ENCODE data around the gene HEATR1.
"Not testable (repeated sequence)": the region's sequence is repeated elsewhere in the genome, so short reads cannot be mapped to it uniquely, and the experiment has no call there.

Gene HEATR1

DNA sequence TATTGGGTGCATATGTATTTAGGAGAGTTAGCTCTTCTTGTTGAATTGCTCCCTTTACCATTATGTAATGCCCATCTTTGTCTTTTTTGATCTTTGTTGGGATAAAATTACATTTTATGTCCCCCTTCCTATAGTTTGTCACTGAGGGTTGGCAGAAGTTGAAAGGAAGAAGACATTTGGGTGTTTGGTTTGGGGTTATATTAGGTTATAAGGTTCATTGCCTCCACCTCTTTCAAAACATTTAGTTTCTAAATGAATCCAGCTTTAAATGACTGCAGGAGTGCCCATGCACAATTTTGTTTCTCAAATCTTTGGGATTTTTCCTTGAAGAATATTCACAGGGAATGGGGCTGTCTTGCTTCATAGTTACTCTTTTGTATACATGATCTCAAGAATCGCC, 95.1 kb downstream of the HEATR1 start:
- DNase-seq, result no peak

DNA sequence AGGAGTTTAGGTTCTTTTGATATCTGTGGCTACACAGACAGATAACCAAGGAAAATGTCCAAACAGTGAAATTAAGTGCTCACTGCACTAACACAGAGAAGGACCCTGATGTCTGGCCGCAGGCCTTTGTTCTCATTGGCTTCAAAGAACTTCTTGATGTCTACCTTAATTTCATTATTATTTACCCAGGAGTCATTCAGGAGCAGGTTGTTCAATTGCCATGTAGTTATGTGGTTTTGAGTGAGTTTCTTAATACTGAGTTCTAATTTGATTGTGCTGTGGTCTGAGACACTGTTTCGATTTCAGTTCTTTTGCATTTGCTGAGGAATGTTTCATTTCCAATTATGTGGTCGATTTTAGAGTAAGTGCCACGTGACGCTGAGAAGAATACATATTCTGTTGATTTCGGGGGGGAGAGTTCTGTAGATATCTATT, 95.7 kb downstream of the HEATR1 start:
- no peak for DNase-seq

DNA sequence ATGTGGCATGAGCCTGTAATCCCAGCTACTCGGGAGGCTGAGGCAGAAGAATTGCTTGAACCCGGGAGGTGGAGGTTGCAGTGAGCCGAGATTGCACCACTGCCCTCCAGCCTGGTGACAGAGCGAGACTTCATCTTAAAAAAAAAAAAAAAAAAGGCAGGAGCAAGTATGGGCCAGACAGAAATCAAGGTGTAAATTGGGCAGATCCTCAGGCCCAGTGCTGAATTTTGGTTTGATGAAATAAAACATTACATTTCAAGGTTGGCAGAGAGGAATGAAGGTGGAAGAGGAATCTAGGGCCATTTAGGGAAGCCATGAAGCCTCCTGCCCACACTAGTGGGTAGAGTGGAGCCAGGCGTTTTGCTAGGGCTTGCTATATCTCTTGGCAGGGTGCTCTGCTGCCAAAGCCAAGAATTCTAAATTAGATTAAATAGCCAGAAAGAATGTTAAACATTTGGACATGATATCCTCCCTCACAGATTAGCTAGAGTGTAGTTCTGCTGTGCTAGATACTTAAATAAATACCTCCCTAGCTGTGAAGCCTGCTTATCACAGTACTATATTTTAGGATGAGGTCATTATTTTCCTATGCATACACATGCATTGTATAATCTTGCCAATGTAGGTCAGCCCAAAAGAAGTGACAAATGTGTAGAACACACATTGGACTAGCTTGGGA, 97.2 kb downstream of the HEATR1 start:
- peak; percentile 54 for DNase-seq

DNA sequence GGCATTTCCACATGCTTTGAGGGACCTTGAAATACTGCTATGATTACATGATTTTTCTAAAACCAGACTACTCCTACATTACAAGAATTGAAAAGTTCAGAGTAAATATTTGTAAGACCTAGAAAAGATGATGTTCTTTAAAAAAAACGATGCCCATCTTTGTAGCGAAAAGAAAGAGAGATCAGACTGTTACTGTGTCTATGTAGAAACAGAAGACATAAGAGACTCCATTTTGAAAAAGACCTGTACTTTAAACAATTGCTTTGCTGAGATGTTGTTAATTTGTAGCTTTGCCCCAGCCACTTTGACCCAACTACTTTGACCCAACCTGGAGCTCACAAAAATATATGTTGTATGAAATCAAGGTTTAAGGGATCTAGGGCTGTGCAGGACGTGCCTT, 100.0 kb downstream of the HEATR1 start:
- DNase-seq, result not testable (repeated sequence)

DNA sequence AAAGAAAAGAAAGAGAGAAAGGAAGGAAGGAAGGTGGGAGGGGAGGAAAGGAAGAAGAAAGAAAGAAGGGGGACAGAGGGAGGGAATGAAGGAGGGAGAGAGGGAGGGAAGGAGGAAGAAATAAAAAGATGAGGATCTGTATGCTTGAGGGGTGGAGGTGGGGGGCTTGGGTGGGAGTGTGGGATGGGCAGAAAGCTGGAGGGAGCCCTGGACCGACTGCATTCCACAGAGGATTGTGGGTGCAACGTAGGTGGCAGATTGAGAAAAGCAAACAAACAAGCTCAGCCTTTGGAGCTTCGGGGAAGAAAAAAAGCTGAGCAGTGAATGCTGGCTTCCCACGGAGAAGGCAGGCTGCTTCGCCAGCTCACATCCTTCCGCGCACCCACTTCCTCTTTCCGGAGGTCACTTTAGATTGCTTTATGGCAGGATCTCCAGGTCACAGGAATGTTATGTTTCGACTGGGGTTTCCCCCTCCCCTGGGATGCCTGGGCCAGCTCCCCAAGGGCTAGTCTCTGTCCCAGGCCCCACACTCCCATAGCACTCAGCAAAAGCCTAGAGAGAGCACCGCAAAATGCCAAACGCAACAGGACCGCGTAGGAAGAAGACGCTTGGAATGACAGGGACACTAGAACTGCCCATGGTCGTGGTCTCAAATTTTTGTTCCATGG, 101.2 kb downstream of the HEATR1 start:
- DNase-seq, result peak; percentile 71

DNA sequence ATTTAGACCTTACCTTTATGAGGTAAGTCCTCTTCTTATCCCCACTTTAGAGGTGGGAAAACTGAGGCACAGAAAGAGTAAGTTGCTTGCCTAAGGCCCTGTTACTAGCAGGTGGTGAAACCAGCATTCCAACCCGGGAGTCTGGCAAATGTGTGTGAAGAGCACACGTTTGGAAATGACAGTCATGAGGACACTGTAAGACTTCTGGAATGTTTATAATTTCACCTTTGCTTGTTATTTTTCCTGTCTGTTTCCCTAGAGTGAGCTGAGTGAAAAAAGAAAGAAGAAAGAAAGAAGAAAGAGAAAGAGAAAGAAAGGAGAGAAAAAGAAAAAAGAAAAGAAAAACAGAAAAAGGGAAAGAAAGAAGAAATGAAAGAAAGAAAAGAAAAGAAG, 101.7 kb downstream of the HEATR1 start:
- DNase-seq, result peak; percentile 35

DNA sequence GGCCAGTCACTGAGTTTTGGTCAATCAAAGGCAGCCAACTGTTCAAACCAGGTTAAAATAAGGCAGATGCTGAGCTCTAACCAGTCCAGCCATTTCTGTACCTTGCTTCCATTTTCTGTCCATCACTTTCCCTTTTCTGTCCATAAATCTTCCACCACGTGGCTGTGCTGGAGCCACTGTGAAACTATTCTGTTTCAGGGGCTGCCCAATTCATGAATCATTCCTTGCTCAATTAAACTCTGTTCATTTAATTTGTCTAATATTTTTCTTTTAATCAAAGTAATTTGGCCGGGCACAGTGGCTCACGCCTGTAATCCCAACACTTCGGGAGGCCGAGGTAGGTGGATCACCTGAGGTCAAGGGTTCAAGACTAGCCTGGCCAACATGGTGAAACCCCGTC, 103.2 kb downstream of the HEATR1 start:
- DNase-seq, result no peak
